Left lung (tissue), 10 donors: ENCODE results near the gene MSI1. TPM values are rescaled to one million over a fixed set of nuclear protein-coding genes. Genes with fewer than 3 reads are reported as not detected.

Experiments used
- ATAC-seq: fragments of 200-7000 bp; cut with Tn5 transposase; one replicate; pipeline ENCODE4 v1.9.1; 2020; ENCODE audit warnings: moderate library complexity
- DNase-seq, 4 donors: peaks; one replicate each; pipeline ENCODE4 v3.0.0-alpha.2; 2013 to 2020
- H3K27ac ChIP-seq, 2 donors: fragments of 200-600 bp; sonication (generic) in 1 of 2; one replicate each; pipeline versions ENCODE4 v1.5.0 to v1.8.0; 2020 to 2021
- H3K27me3 ChIP-seq, 2 donors: fragments of 200-600 bp; sonication (generic) in 1 of 2; one replicate each; pipeline versions ENCODE4 v1.5.0 to v1.8.0; 2020 to 2021
- H3K36me3 ChIP-seq, 2 donors: fragments of 200-600 bp; sonication (generic) in 1 of 2; one replicate each; pipeline versions ENCODE4 v1.5.0 to v1.8.0; 2020 to 2021
- H3K4me1 ChIP-seq, 2 donors: fragments of 200-600 bp; one replicate each; pipeline ENCODE4 v1.8.0; 2021
- H3K4me3 ChIP-seq, 2 donors: fragments of 200-600 bp; sonication (generic) in 1 of 2; one replicate each; pipeline versions ENCODE4 v1.5.0 to v1.8.0; 2020 to 2021; ENCODE audit warnings: mild to moderate bottlenecking in 1 of 2
- H3K9me3 ChIP-seq, 2 donors: fragments of 200-600 bp; sonication (generic) in 1 of 2; one replicate each; pipeline versions ENCODE4 v1.5.0 to v1.8.0; 2020 to 2021
- CTCF ChIP-seq, 2 donors: fragments of 200-600 bp; sonication (generic) in 1 of 2; IDR thresholded peaks; one replicate each; pipeline versions ENCODE4 v1.5.0 to v1.8.0; 2021; ENCODE audit warnings: antibody characterized with exemption in 2 of 2
- intact Hi-C, 2 donors: fragments of 100-400 bp; cut with DNase I; formaldehyde crosslinking; loops; one replicate each; pipeline versions ENCODE4 v1.11.2 to v1.14.2; 2022
- polyA plus RNA-seq, 6 donors: library from polyadenylated mRNA; unstranded; fragments of 120-200 nt; gene quantifications; one replicate each; pipeline ENCODE4 v1.2.1, GENCODE V29; 2013; ENCODE audit not compliant: insufficient read length in 6 of 6
- total RNA-seq, 2 donors: library from RNA; stranded (reverse); fragmentation: NEBNext Ultra II Directional; extraction: Animal tissue kit (Norgen Biotek cat#: 25700); gene quantifications; one replicate each; pipeline ENCODE4 v1.2.1, GENCODE V29; 2021
- donor health status: DM: no; HTN: yes; CAD: no.
- donor health status: DM: no; HTN: no; CAD: no.

MSI1 gene
- total and polyA plus RNA-seq, 8 donors = 0.60 to 19.3 (median 16.5) TPM

DNA sequence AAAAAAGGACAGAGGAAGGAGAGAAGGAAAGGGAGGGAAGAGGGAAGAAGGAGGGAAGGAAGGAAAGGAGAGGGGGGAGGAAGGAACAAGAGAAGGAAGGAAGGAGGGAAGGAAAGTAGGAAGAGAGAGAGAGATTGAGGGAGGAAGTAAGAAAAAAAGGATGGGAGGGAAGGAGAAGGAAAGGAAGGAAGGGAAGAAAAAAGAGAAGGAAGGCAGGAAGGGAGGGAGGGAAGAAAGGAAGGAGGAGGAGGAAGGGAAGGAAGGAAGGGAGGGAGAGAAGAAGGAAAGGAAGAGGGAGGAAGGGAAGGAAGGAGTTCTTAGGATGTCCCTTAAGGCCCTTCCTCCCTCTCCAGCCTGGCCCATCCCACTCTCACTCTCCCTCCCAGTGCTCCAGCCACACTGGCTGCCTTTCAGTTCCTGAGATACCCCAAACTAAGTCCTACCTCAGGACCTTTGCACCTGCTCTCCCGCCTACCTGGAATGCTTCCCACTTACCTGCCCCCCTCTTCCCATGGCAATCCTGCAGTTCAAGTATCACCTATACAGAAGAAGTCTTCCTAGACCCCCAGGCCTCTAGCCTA is 21.7 kb upstream of the MSI1 start:
- intact Hi-C loops = no loop called here
- H3K36me3 ChIP-seq = no peaks in the 10 kb centered on the region
- H3K27ac ChIP-seq = no peak overlapping the region
- DNase-seq = no peak
- TF ChIP-seq CTCF (IDR thresholded peaks at IDR 0.05) = no peak
- H3K4me1 ChIP-seq = no peaks in the 10 kb centered on the region
- H3K27me3 ChIP-seq = peaks cover 8 to 52% of the 10 kb centered on the region in 2 donors
- H3K4me3 ChIP-seq = no peak overlapping the region
- H3K9me3 ChIP-seq = no peaks in the 10 kb centered on the region
- ATAC-seq = no peak

GRCh38 chr12:120388691-120389481 is 19.9 kb upstream of the MSI1 start:
- Histone ChIP-seq H3K27ac (no peak overlapping the region), H3K4me3 (no peak overlapping the region), H3K4me1 (no peaks in the 10 kb centered on the region), H3K36me3 (no peaks in the 10 kb centered on the region), H3K9me3 (no peaks in the 10 kb centered on the region), H3K27me3 (peaks cover 8 to 46% of the 10 kb centered on the region in 2 donors)
- DNase-seq = no peak
- intact Hi-C loops = no loop called here
- ATAC-seq = peak; percentile 51
- no peak for TF ChIP-seq CTCF (IDR thresholded peaks at IDR 0.05)

- no peak for TF ChIP-seq CTCF (IDR thresholded peaks at IDR 0.05)
- intact Hi-C loops = no loop called here
- H3K27ac ChIP-seq = no peak overlapping the region
Observed at GRCh38 chr12:120381752-120382419, 12.9 kb upstream of the MSI1 start.

GRCh38 chr12:120378036-120378435 is 9.1 kb upstream of the MSI1 start:
- intact Hi-C loops = no loop called here
- ATAC-seq (no peak), DNase-seq (no peak)
- no peak overlapping the region for H3K4me3 ChIP-seq
- H3K27ac ChIP-seq = no peak overlapping the region
- H3K9me3 ChIP-seq = no peaks in the 10 kb centered on the region
- H3K4me1 ChIP-seq = no peaks in the 10 kb centered on the region
- peaks cover 7 to 69% of the 10 kb centered on the region in 2 donors for H3K27me3 ChIP-seq
- H3K36me3 ChIP-seq = no peaks in the 10 kb centered on the region
- TF ChIP-seq CTCF (IDR thresholded peaks at IDR 0.05) = no peak

More at GRCh38 chr12:120381752-120382419, 12.9 kb upstream of the MSI1 start:
- Histone ChIP-seq H3K4me3 (no peak overlapping the region), H3K27me3 (peaks cover 0 to 54% of the 10 kb centered on the region in 2 donors), H3K36me3 (no peaks in the 10 kb centered on the region), H3K9me3 (no peaks in the 10 kb centered on the region), H3K4me1 (no peaks in the 10 kb centered on the region)
- ATAC-seq (peak; percentile 44), DNase-seq (no peak)

DNA sequence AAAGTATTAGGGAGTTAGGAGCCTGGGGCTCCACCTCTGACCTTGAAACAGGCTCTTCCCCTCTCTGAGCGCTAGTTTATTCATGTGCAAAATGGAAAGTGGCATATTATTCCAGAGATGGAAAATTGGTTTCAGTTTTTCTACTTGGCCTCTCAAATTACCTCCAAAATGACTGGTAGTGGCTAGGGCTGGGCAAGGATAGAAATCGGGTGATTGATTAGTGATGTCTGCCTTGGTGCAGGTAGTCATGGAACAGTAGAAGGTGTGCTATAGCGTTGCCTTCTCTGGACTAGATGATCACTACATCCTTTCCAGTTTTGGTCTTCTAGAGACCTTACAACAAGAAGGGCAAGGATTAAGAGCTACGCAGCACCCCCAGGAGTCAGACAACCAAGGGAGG is 8.6 kb upstream of the MSI1 start:
- no peak overlapping the region for H3K4me3 ChIP-seq
- no peak for DNase-seq
- H3K27ac ChIP-seq = no peak overlapping the region
- H3K4me1 ChIP-seq = no peaks in the 10 kb centered on the region
- peaks cover 9 to 73% of the 10 kb centered on the region in 2 donors for H3K27me3 ChIP-seq
- H3K36me3 ChIP-seq = no peaks in the 10 kb centered on the region
- TF ChIP-seq CTCF (IDR thresholded peaks at IDR 0.05) = no peak
- no peaks in the 10 kb centered on the region for H3K9me3 ChIP-seq
- intact Hi-C loops = no loop called here
- ATAC-seq = no peak
